Right lobe of liver (tissue), 6 donors: Measurements from ENCODE around the gene EVA1C. TPM values are rescaled to one million over a fixed set of nuclear protein-coding genes. Genes with fewer than 3 reads are reported as not detected.
"Not testable (repeated sequence)": the region's sequence is repeated elsewhere in the genome, so short reads cannot be mapped to it uniquely, and the experiment has no call there.

Experiments
- ATAC-seq, 4 donors: fragments of 200-7000 bp; cut with Tn5 transposase; one replicate each; pipeline ENCODE4 v1.9.1; 2020; ENCODE audit warnings: mild to moderate bottlenecking in 4 of 4, moderate library complexity in 4 of 4
- DNase-seq, 3 donors: peaks; one replicate each; pipeline ENCODE4 v3.0.0-alpha.2; 2020
- H3K27ac ChIP-seq, 3 donors: fragments of 200-600 bp; one replicate each; pipeline ENCODE4 v1.8.0; 2022
- H3K27me3 ChIP-seq, 2 donors: fragments of 200-600 bp; one replicate each; pipeline ENCODE4 v1.8.0; 2022
- H3K36me3 ChIP-seq, 4 donors: fragments of 200-600 bp; sonication (generic) in 1 of 4; one replicate each; pipeline versions ENCODE4 v1.5.1 to v1.8.0; 2017 to 2022; ENCODE audit warnings: control low read depth in 1 of 4
- H3K4me1 ChIP-seq, 4 donors: fragments of 200-600 bp; sonication (generic) in 1 of 4; one replicate each; pipeline versions ENCODE4 v1.5.1 to v1.8.0; 2017 to 2022; ENCODE audit warnings: control low read depth in 1 of 4
- H3K4me3 ChIP-seq, 3 donors: fragments of 200-600 bp; one replicate each; pipeline ENCODE4 v1.8.0; 2022
- H3K9me3 ChIP-seq, 4 donors: fragments of 200-600 bp; sonication (generic) in 1 of 4; one replicate each; pipeline versions ENCODE4 v1.5.1 to v1.8.0; 2017 to 2022; ENCODE audit warnings: control low read depth in 1 of 4
- CTCF ChIP-seq, 4 donors: fragments of 200-600 bp in 3 of 4; fragments of 450-650 bp in 1 of 4; IDR thresholded peaks; one replicate each; pipeline versions ENCODE4 v1.5.1 to v1.8.0; 2016 to 2022; ENCODE audit warnings: antibody characterized with exemption in 4 of 4, mild to moderate bottlenecking in 2 of 4
- POLR2A ChIP-seq: fragments of 450-650 bp; IDR thresholded peaks from one replicate; pipeline ENCODE4 v1.6.1; 2017; ENCODE audit warnings: antibody characterized with exemption, mild to moderate bottlenecking
- WGBS: methylation state at CpG from one replicate; pipeline ENCODE4 v1.1.6; 2018; ENCODE audit warnings: low coverage, low lambda C conversion rate; ENCODE audit not compliant: insufficient coverage; ENCODE audit errors: missing lambda C conversion rate; 5-methylcytosine and 5-hydroxymethylcytosine counted together
- intact Hi-C, 2 donors: fragments of 100-400 bp; cut with DNase I; formaldehyde crosslinking; loops; one replicate each; pipeline versions ENCODE4 v1.11.2 to v1.14.1; 2022
- small RNA-seq, 2 experiments: library from RNA; depleted of rRNA; stranded (forward); fragments of <200 nt; gene quantifications; one replicate each; pipeline ENCODE3, GENCODE V24; 2016
- total RNA-seq, 6 experiments: library from RNA; depleted of rRNA in 2 of 6; stranded (reverse); fragments of >200 nt in 2 of 6; fragmentation: NEBNext Ultra II Directional in 3 of 6; extraction: Animal tissue kit (Norgen Biotek cat#: 25700) in 3 of 6; gene quantifications; one replicate each; pipeline versions ENCODE4 v1.1.0 to v1.2.4, GENCODE V29; 2016 to 2023
- donor health status: DM: no; HTN: yes; CAD: no.
- donor health status: DM: no; HTN: no; CAD: no.
- donor health status: DM: no; HTN: no; CAD: no.
- donor health status: DM: no; HTN: yes; CAD: no.
- donor health status: DM: no; HTN: yes; CAD: no.

EVA1C gene
- total RNA-seq, 6 experiments from 2014 or later, result 2.4 to 5.9 (median 4.2) TPM

- no peaks in the 10 kb centered on the region for H3K27me3 ChIP-seq
- H3K27ac ChIP-seq, result no peak overlapping the region
- no peaks in the 10 kb centered on the region for H3K36me3 ChIP-seq
- H3K4me1 ChIP-seq, result no peaks in the 10 kb centered on the region
- no peak for ATAC-seq
- TF ChIP-seq POLR2A, result no peak
- WGBS, result 85% methylated on average over 3 of the region's 3 CpGs
- H3K9me3 ChIP-seq, result no peaks in the 10 kb centered on the region
- intact Hi-C loops, result no loop called here
- no peak overlapping the region for H3K4me3 ChIP-seq
- DNase-seq, result no peak
These were observed 148.4 kb downstream of the EVA1C start for GRCh38 chr21:32560896-32561295.

GRCh38 chr21:32561476-32561875, 149.0 kb downstream of the EVA1C start:
- WGBS, result 89% methylated on average over 1 of the region's 1 CpG
- ATAC-seq, result not testable (repeated sequence)

GRCh38 chr21:32562426-32562825, 149.9 kb downstream of the EVA1C start:
- no peaks in the 10 kb centered on the region for H3K27me3 ChIP-seq
- no peaks in the 10 kb centered on the region for H3K36me3 ChIP-seq
- 59% methylated on average over 5 of the region's 5 CpGs for WGBS
- no peaks in the 10 kb centered on the region for H3K9me3 ChIP-seq
- no peaks in the 10 kb centered on the region for H3K4me1 ChIP-seq
- H3K27ac ChIP-seq, result no peak overlapping the region
- no peak for TF ChIP-seq POLR2A
- peak; percentile 7 to 31 (median 24) for TF ChIP-seq CTCF (IDR thresholded peaks at IDR 0.05)
- H3K4me3 ChIP-seq, result no peak overlapping the region
- intact Hi-C loops, result no loop called here
- DNase-seq (no peak), ATAC-seq (peak in 3 of 4 donors; percentile 35 to 44 (median 41))

More at GRCh38 chr21:32561476-32561875, 149.0 kb downstream of the EVA1C start:
- H3K27me3 ChIP-seq, H3K4me1 ChIP-seq, DNase-seq, H3K36me3 ChIP-seq, H3K4me3 ChIP-seq, intact Hi-C loops, H3K9me3 ChIP-seq, H3K27ac ChIP-seq: not testable (repeated sequence)

- intact Hi-C loops, result no loop called here
- 84% methylated on average over 2 of the region's 2 CpGs for WGBS
- DNase-seq (no peak), ATAC-seq (no peak)
- TF ChIP-seq CTCF (IDR thresholded peaks at IDR 0.05), result no peak
- TF ChIP-seq POLR2A, result no peak
- Histone ChIP-seq H3K27me3 (no peaks in the 10 kb centered on the region), H3K27ac (no peak overlapping the region), H3K4me1 (no peaks in the 10 kb centered on the region), H3K36me3 (no peaks in the 10 kb centered on the region), H3K4me3 (no peak overlapping the region), H3K9me3 (no peaks in the 10 kb centered on the region)
These were observed 150.4 kb downstream of the EVA1C start for GRCh38 chr21:32562915-32563314.

Small RNA genes lying within 50 kb of the gene (small RNA-seq; reads per million reads assigned to genes)
- 0 reads per million in 2 experiments for gene RF00438
- gene RNA5SP490, result 0 to 0.58 reads per million in 2 experiments
- gene SNORA80A, result 5.6 to 9.8 reads per million in 2 experiments

Other genes starting within 250 kb of the EVA1C start
- 1 to 10 TPM; 1.2 to 5.1 (median 2.4) TPM for gene MIS18A, start 133.7 kb upstream of the EVA1C start, total RNA-seq
- 1 to 10 TPM in 3 of 6 experiments, under 1 TPM in 2, not detected in 1; 0.37 to 3.0 (median 1.7) TPM for gene MRAP, start 113.9 kb upstream of the EVA1C start, total RNA-seq
- 10 to 100 TPM in 3 of 6 experiments, 1 to 10 TPM in 3; 6.3 to 13.6 (median 9.8) TPM for gene URB1, start 19.7 kb upstream of the EVA1C start, total RNA-seq
- gene TCP10L, start 172.8 kb downstream of the EVA1C start, total RNA-seq, result 1 to 10 TPM; 1.5 to 7.1 (median 3.8) TPM
- 10 to 100 TPM in 5 of 6 experiments, 1 to 10 TPM in 1; 8.6 to 15.3 (median 11.6) TPM for gene CFAP298, start 199.7 kb downstream of the EVA1C start, total RNA-seq